ENCODE measurements around the gene RPS6KA3. TPM values are rescaled to one million over a fixed set of nuclear protein-coding genes. Genes with fewer than 3 reads are reported as not detected.
A peak's percentile ranks its signal among the peaks of the same experiment; 100 is the strongest.

Gene RPS6KA3
- total RNA-seq, 2 donors from 2014 or later: 64.5 to 82.4 TPM

- H3K27ac Mint-ChIP-seq: peak overlapping the region; percentile 73 to 81
- DNase-seq (ENCODE audit: low spot score) (no peak), ATAC-seq (no peak)
- H3K27me3 Mint-ChIP-seq: peaks cover 0 to 7% of the 10 kb centered on the region in 2 donors
- H3K9me3 Mint-ChIP-seq: no peaks in the 10 kb centered on the region
- H3K4me1 Mint-ChIP-seq (ENCODE audit: low read depth in 2 of 2): peaks cover 12 to 39% of the 10 kb centered on the region in 2 donors
- H3K4me3 Mint-ChIP-seq: no peak overlapping the region
- peaks cover 16% of the 10 kb centered on the region for H3K36me3 Mint-ChIP-seq
These were observed 41.2 kb downstream of the RPS6KA3 start for GRCh38 chrX:20225488-20225833.

GRCh38 chrX:20224814-20225487 is 41.8 kb downstream of the RPS6KA3 start:
- H3K27ac Mint-ChIP-seq: peak overlapping the region; percentile 73 to 81
- peaks cover 0 to 7% of the 10 kb centered on the region in 2 donors for H3K27me3 Mint-ChIP-seq
- peaks cover 8 to 39% of the 10 kb centered on the region in 2 donors for H3K4me1 Mint-ChIP-seq (ENCODE audit: low read depth in 2 of 2)
- H3K9me3 Mint-ChIP-seq: no peaks in the 10 kb centered on the region
- DNase-seq (ENCODE audit: low spot score) (no peak), ATAC-seq (peak; percentile 83 to 91)
- H3K4me3 Mint-ChIP-seq: peak overlapping the region; percentile 40
- H3K36me3 Mint-ChIP-seq: peaks cover 11% of the 10 kb centered on the region

GRCh38 chrX:20221902-20222301 is 44.8 kb downstream of the RPS6KA3 start:
- H3K36me3 Mint-ChIP-seq: no peaks in the 10 kb centered on the region
- DNase-seq (ENCODE audit: low spot score) (no peak), ATAC-seq (no peak)
- H3K4me1 Mint-ChIP-seq (ENCODE audit: low read depth in 2 of 2): peaks cover 11 to 27% of the 10 kb centered on the region in 2 donors
- no peaks in the 10 kb centered on the region for H3K9me3 Mint-ChIP-seq
- peak overlapping the region in 1 of 2 donors; percentile 31 for H3K27ac Mint-ChIP-seq
- H3K27me3 Mint-ChIP-seq: peaks cover 0 to 3% of the 10 kb centered on the region in 2 donors
- no peak overlapping the region for H3K4me3 Mint-ChIP-seq

- DNase-seq (ENCODE audit: low spot score) (no peak), ATAC-seq (no peak)
- no peaks in the 10 kb centered on the region for H3K9me3 Mint-ChIP-seq
- H3K36me3 Mint-ChIP-seq: no peaks in the 10 kb centered on the region
- no peak overlapping the region for H3K4me3 Mint-ChIP-seq
- peaks cover 14 to 16% of the 10 kb centered on the region in 2 donors for H3K4me1 Mint-ChIP-seq (ENCODE audit: low read depth in 2 of 2)
- H3K27ac Mint-ChIP-seq: no peak overlapping the region
- H3K27me3 Mint-ChIP-seq: peaks cover 0 to 3% of the 10 kb centered on the region in 2 donors
These were observed 47.7 kb downstream of the RPS6KA3 start for GRCh38 chrX:20218836-20219505.

- DNase-seq (ENCODE audit: low spot score) (no peak), ATAC-seq (no peak)
- peaks cover 15 to 26% of the 10 kb centered on the region in 2 donors for H3K4me1 Mint-ChIP-seq (ENCODE audit: low read depth in 2 of 2)
- no peaks in the 10 kb centered on the region for H3K9me3 Mint-ChIP-seq
- peaks cover 0 to 3% of the 10 kb centered on the region in 2 donors for H3K27me3 Mint-ChIP-seq
- H3K4me3 Mint-ChIP-seq: no peak overlapping the region
- no peak overlapping the region for H3K27ac Mint-ChIP-seq
- H3K36me3 Mint-ChIP-seq: no peaks in the 10 kb centered on the region
These were observed 48.8 kb downstream of the RPS6KA3 start for GRCh38 chrX:20217906-20218305.

GRCh38 chrX:20217271-20217670 is 49.4 kb downstream of the RPS6KA3 start:
- no peak for ATAC-seq
- H3K36me3 Mint-ChIP-seq: no peaks in the 10 kb centered on the region
- peaks cover 15 to 30% of the 10 kb centered on the region in 2 donors for H3K4me1 Mint-ChIP-seq (ENCODE audit: low read depth in 2 of 2)
- peaks cover 0 to 3% of the 10 kb centered on the region in 2 donors for H3K27me3 Mint-ChIP-seq
- no peak overlapping the region for H3K27ac Mint-ChIP-seq
- H3K9me3 Mint-ChIP-seq: no peaks in the 10 kb centered on the region
- no peak overlapping the region for H3K4me3 Mint-ChIP-seq
- no peak for DNase-seq (ENCODE audit: low spot score)

- DNase-seq (ENCODE audit: low spot score) (no peak), ATAC-seq (no peak)
- Mint-ChIP-seq H3K4me1 (ENCODE audit: low read depth in 2 of 2) (peaks cover 17 to 29% of the 10 kb centered on the region in 2 donors), H3K4me3 (no peak overlapping the region), H3K27me3 (peaks cover 0 to 3% of the 10 kb centered on the region in 2 donors), H3K27ac (no peak overlapping the region), H3K9me3 (no peaks in the 10 kb centered on the region), H3K36me3 (no peaks in the 10 kb centered on the region)
These were observed 51.1 kb downstream of the RPS6KA3 start for GRCh38 chrX:20215565-20215964.

- Mint-ChIP-seq H3K4me3 (no peak overlapping the region), H3K27me3 (peaks cover 0 to 3% of the 10 kb centered on the region in 2 donors), H3K27ac (no peak overlapping the region), H3K4me1 (ENCODE audit: low read depth in 2 of 2) (peaks cover 18 to 20% of the 10 kb centered on the region in 2 donors), H3K36me3 (peaks cover 1% of the 10 kb centered on the region), H3K9me3 (no peaks in the 10 kb centered on the region)
- DNase-seq (ENCODE audit: low spot score) (no peak), ATAC-seq (peak in 1 of 2 donors; percentile 70)
These were observed 54.1 kb downstream of the RPS6KA3 start for GRCh38 chrX:20212486-20213089.

- H3K36me3 Mint-ChIP-seq: peaks cover 14% of the 10 kb centered on the region
- H3K27me3 Mint-ChIP-seq: peaks cover 0 to 9% of the 10 kb centered on the region in 2 donors
- no peak overlapping the region for H3K4me3 Mint-ChIP-seq
- peak overlapping the region in 1 of 2 donors; percentile 16 for H3K27ac Mint-ChIP-seq
- H3K9me3 Mint-ChIP-seq: no peaks in the 10 kb centered on the region
- peaks cover 18 to 30% of the 10 kb centered on the region in 2 donors for H3K4me1 Mint-ChIP-seq (ENCODE audit: low read depth in 2 of 2)
- DNase-seq (ENCODE audit: low spot score) (no peak), ATAC-seq (no peak)
These were observed 55.4 kb downstream of the RPS6KA3 start for GRCh38 chrX:20211261-20211786.

GRCh38 chrX:20205927-20206708 is 60.6 kb downstream of the RPS6KA3 start:
- no peak for DNase-seq (ENCODE audit: low spot score)
- Mint-ChIP-seq H3K36me3 (peaks cover 21% of the 10 kb centered on the region), H3K4me3 (no peak overlapping the region), H3K27me3 (peaks cover 0 to 9% of the 10 kb centered on the region in 2 donors), H3K4me1 (ENCODE audit: low read depth in 2 of 2) (peaks cover 12 to 16% of the 10 kb centered on the region in 2 donors), H3K27ac (peak overlapping the region in 1 of 2 donors; percentile 72), H3K9me3 (no peaks in the 10 kb centered on the region)
- ATAC-seq: peak in 1 of 2 donors; percentile 62

- peaks cover 22% of the 10 kb centered on the region for H3K36me3 Mint-ChIP-seq
- peaks cover 9 to 24% of the 10 kb centered on the region in 2 donors for H3K4me1 Mint-ChIP-seq (ENCODE audit: low read depth in 2 of 2)
- no peak overlapping the region for H3K27ac Mint-ChIP-seq
- DNase-seq (ENCODE audit: low spot score): no peak
- no peak for ATAC-seq
- H3K9me3 Mint-ChIP-seq: no peaks in the 10 kb centered on the region
- no peak overlapping the region for H3K4me3 Mint-ChIP-seq
- peaks cover 0 to 9% of the 10 kb centered on the region in 2 donors for H3K27me3 Mint-ChIP-seq
These were observed 62.4 kb downstream of the RPS6KA3 start for GRCh38 chrX:20204351-20204750.

- no peak overlapping the region for H3K27ac Mint-ChIP-seq
These were observed 69.0 kb downstream of the RPS6KA3 start for GRCh38 chrX:20197641-20198210.

GRCh38 chrX:20189171-20189570 is 77.5 kb downstream of the RPS6KA3 start:
- Mint-ChIP-seq H3K9me3 (no peaks in the 10 kb centered on the region), H3K4me1 (ENCODE audit: low read depth in 2 of 2) (no peaks in the 10 kb centered on the region), H3K27ac (no peak overlapping the region), H3K27me3 (peaks cover 0 to 5% of the 10 kb centered on the region in 2 donors), H3K36me3 (peaks cover 6% of the 10 kb centered on the region), H3K4me3 (no peak overlapping the region)
- ATAC-seq (no peak), DNase-seq (ENCODE audit: low spot score) (no peak)

More at GRCh38 chrX:20197641-20198210, 69.0 kb downstream of the RPS6KA3 start:
- ATAC-seq (no peak), DNase-seq (ENCODE audit: low spot score) (no peak)
- Mint-ChIP-seq H3K4me3 (no peak overlapping the region), H3K36me3 (peaks cover 25% of the 10 kb centered on the region), H3K4me1 (ENCODE audit: low read depth in 2 of 2) (peaks cover 10 to 29% of the 10 kb centered on the region in 2 donors), H3K9me3 (no peaks in the 10 kb centered on the region), H3K27me3 (peaks cover 0 to 10% of the 10 kb centered on the region in 2 donors)
